Measurements from ENCODE around the gene PIF1.
"Not testable (repeated sequence)": the region's sequence is repeated elsewhere in the genome, so short reads cannot be mapped to it uniquely, and the experiment has no call there.

PIF1 gene

GRCh38 chr15:64847016-64847415, 21.6 kb upstream of the PIF1 start:
- DNase-seq = no peak

- DNase-seq = no peak
These were observed 20.6 kb upstream of the PIF1 start for GRCh38 chr15:64845831-64846595.

GRCh38 chr15:64845183-64845611, 19.8 kb upstream of the PIF1 start:
- DNase-seq = no peak

GRCh38 chr15:64844576-64845145, 19.2 kb upstream of the PIF1 start:
- DNase-seq = peak; percentile 21

- DNase-seq = no peak
These were observed 18.5 kb upstream of the PIF1 start for GRCh38 chr15:64843991-64844390.

GRCh38 chr15:64842986-64843561, 17.6 kb upstream of the PIF1 start:
- DNase-seq = peak; percentile 32

GRCh38 chr15:64842096-64842939, 16.9 kb upstream of the PIF1 start:
- no peak for DNase-seq

- peak; percentile 98 for DNase-seq
These were observed 16.1 kb upstream of the PIF1 start, which contains the start of gene PLEKHO2 for GRCh38 chr15:64841344-64842095. TSS of gene PLEKHO2 (plus strand) at chr15:64841915. CDS start at chr15:64842017, 102 bp downstream.

GRCh38 chr15:64841060-64841343, 15.6 kb upstream of the PIF1 start:
- no peak for DNase-seq

GRCh38 chr15:64837502-64837901, 12.1 kb upstream of the PIF1 start:
- peak; percentile 76 for DNase-seq

- no peak for DNase-seq
These were observed 10.6 kb upstream of the PIF1 start for GRCh38 chr15:64836023-64836536.

- no peak for DNase-seq
These were observed 8.2 kb upstream of the PIF1 start for GRCh38 chr15:64833690-64834089.

GRCh38 chr15:64828985-64829384, 3.5 kb upstream of the PIF1 start:
- no peak for DNase-seq

- no peak for DNase-seq
These were observed 467 bp downstream of the PIF1 start for GRCh38 chr15:64824929-64825430.

- no peak for DNase-seq
These were observed 9.0 kb downstream of the PIF1 start for GRCh38 chr15:64816452-64816851.

- not testable (repeated sequence) for DNase-seq
These were observed 10.5 kb downstream of the PIF1 start for GRCh38 chr15:64814965-64815364.

GRCh38 chr15:64814283-64814682, 11.2 kb downstream of the PIF1 start:
- not testable (repeated sequence) for DNase-seq

GRCh38 chr15:64813075-64813474, 12.4 kb downstream of the PIF1 start:
- no peak for DNase-seq

GRCh38 chr15:64810497-64811326, 14.7 kb downstream of the PIF1 start:
- DNase-seq = no peak

GRCh38 chr15:64809649-64810496, 15.6 kb downstream of the PIF1 start:
- peak; percentile 81 for DNase-seq
